Astrocyte (in vitro differentiated cells and primary cell): ENCODE measurements around the gene ENOX2. TPM values are rescaled to one million over a fixed set of nuclear protein-coding genes. Genes with fewer than 3 reads are reported as not detected.
A peak's percentile ranks its signal among the peaks of the same experiment; 100 is the strongest.

Source experiments
- DNase-seq: peaks from one replicate; pipeline ENCODE4 v3.0.0-alpha.2; 2010; ENCODE audit warnings: low read depth
- FAIRE-seq: peaks from 2 replicates; lab custom pipeline; 2011; peaks lifted over from hg19 to GRCh38; lab: Jason Lieb, UNC
- H2AFZ ChIP-seq: 2 replicates; pipeline ENCODE4 v1.6.0; 2012; ENCODE audit warnings: low read depth, low read length, inconsistent platforms
- H3K27ac ChIP-seq: 2 replicates; pipeline ENCODE4 v1.5.1; 2011; ENCODE audit warnings: low read depth, low read length, inconsistent platforms
- H3K27me3 ChIP-seq: 2 replicates; pipeline ENCODE4 v1.6.0; 2011; ENCODE audit warnings: low read length, inconsistent platforms; ENCODE audit not compliant: insufficient read depth
- H3K36me3 ChIP-seq: 2 replicates; pipeline ENCODE4 v1.5.1; 2011; ENCODE audit warnings: low read length, inconsistent platforms; ENCODE audit not compliant: insufficient read depth
- H3K4me1 ChIP-seq: 2 replicates; pipeline ENCODE4 v1.5.1; 2011; ENCODE audit warnings: low read length, inconsistent platforms; ENCODE audit not compliant: insufficient read depth
- H3K4me2 ChIP-seq: 2 replicates; pipeline ENCODE4 v1.6.0; 2012; ENCODE audit warnings: low read length, inconsistent platforms
- H3K4me3 ChIP-seq: 2 replicates; pipeline ENCODE4 v1.5.1; 2011; ENCODE audit warnings: low read depth, mild to moderate bottlenecking, low read length, inconsistent platforms; ENCODE audit not compliant: insufficient read depth
- H3K79me2 ChIP-seq: 2 replicates; pipeline ENCODE4 v1.6.0; 2012; ENCODE audit warnings: mild to moderate bottlenecking, low read length, inconsistent platforms; ENCODE audit not compliant: insufficient read depth
- H3K9ac ChIP-seq: 2 replicates; pipeline ENCODE4 v1.6.0; 2012; ENCODE audit warnings: mild to moderate bottlenecking, low read length, inconsistent platforms
- H3K9me3 ChIP-seq: 2 replicates; pipeline ENCODE4 v1.5.1; 2012; ENCODE audit warnings: low read depth, mild to moderate bottlenecking, low read length, inconsistent platforms; ENCODE audit not compliant: insufficient read depth
- H4K20me1 ChIP-seq: 2 replicates; pipeline ENCODE4 v1.6.0; 2012; ENCODE audit warnings: low read length, inconsistent platforms; ENCODE audit not compliant: insufficient read depth
- H3K27ac Mint-ChIP-seq: one replicate; pipeline ENCODE4 v1.8.0; 2021; ENCODE audit warnings: mild to moderate bottlenecking, mixed read lengths; ENCODE audit not compliant: unreplicated experiment
- H3K27me3 Mint-ChIP-seq: one replicate; pipeline ENCODE4 v1.8.0; 2021; ENCODE audit warnings: low read depth, mixed read lengths; ENCODE audit not compliant: unreplicated experiment
- H3K36me3 Mint-ChIP-seq: one replicate; pipeline ENCODE4 v1.8.0; 2021; ENCODE audit warnings: low read depth, mixed read lengths; ENCODE audit not compliant: unreplicated experiment
- H3K4me1 Mint-ChIP-seq: one replicate; pipeline ENCODE4 v1.8.0; 2021; ENCODE audit warnings: low read depth, mixed read lengths; ENCODE audit not compliant: unreplicated experiment
- H3K4me3 Mint-ChIP-seq: one replicate; pipeline ENCODE4 v1.8.0; 2021; ENCODE audit warnings: mild to moderate bottlenecking, moderate library complexity, mixed read lengths; ENCODE audit not compliant: unreplicated experiment
- H3K9me3 Mint-ChIP-seq: one replicate; pipeline ENCODE4 v1.8.0; 2021; ENCODE audit warnings: mild to moderate bottlenecking, mixed read lengths; ENCODE audit not compliant: unreplicated experiment
- EZH2 ChIP-seq: IDR thresholded peaks from 2 replicates; pipeline ENCODE4 v1.6.1; 2012; ENCODE audit warnings: mild to moderate bottlenecking, low read length, inconsistent platforms; ENCODE audit not compliant: insufficient read depth
- total RNA-seq: library from RNA; stranded (reverse); gene quantifications from 2 replicates; pipeline ENCODE4 v1.2.1, GENCODE V29; 2021
- TF ChIP-seq, protein P1 (sequence below): IDR thresholded peaks from 2 replicates; pipeline ENCODE4 v1.5.1; 2011; ENCODE audit warnings: low read depth, mild to moderate bottlenecking, inconsistent platforms, low read length, moderate library complexity; ENCODE audit not compliant: insufficient read depth

The ENOX2 gene
- total RNA-seq, 1 donor from 2014 or later: 9.4 TPM

DNA sequence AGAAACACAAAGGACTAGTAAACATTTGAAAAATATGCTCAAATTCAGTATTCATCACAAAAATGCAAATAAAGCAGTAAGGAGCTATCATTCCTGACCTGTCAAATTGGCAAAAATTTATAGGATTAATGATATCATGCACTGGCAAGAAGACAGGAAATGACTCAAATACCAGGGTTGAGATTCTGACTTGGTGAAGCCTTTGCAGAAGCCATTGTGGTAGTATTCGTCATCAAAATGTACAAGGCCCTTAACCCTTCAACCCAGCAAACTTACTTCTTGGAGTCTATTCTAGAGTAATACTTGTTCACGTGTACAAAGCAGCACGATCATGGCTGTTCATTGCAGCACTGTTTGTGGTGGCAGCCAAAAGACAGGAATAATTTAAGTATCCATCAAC lies 132.4 kb downstream of the ENOX2 start:
- DNase-seq (peak; percentile 86), FAIRE-seq (peak; percentile 93)
- H3K36me3 ChIP-seq: no peaks in the 10 kb centered on the region
- H4K20me1 ChIP-seq: no peaks in the 10 kb centered on the region
- peaks cover 22% of the 10 kb centered on the region for H3K4me1 Mint-ChIP-seq
- peak overlapping the region; percentile 51 for H3K27ac ChIP-seq
- H3K9me3 ChIP-seq: no peaks in the 10 kb centered on the region
- H2AFZ ChIP-seq: no peak overlapping the region
- peak overlapping the region; percentile 58 for H3K4me2 ChIP-seq
- no peaks in the 10 kb centered on the region for H3K79me2 ChIP-seq
- H3K9me3 Mint-ChIP-seq: no peaks in the 10 kb centered on the region
- peaks cover 23% of the 10 kb centered on the region for H3K4me1 ChIP-seq
- TF ChIP-seq, protein P1, sequence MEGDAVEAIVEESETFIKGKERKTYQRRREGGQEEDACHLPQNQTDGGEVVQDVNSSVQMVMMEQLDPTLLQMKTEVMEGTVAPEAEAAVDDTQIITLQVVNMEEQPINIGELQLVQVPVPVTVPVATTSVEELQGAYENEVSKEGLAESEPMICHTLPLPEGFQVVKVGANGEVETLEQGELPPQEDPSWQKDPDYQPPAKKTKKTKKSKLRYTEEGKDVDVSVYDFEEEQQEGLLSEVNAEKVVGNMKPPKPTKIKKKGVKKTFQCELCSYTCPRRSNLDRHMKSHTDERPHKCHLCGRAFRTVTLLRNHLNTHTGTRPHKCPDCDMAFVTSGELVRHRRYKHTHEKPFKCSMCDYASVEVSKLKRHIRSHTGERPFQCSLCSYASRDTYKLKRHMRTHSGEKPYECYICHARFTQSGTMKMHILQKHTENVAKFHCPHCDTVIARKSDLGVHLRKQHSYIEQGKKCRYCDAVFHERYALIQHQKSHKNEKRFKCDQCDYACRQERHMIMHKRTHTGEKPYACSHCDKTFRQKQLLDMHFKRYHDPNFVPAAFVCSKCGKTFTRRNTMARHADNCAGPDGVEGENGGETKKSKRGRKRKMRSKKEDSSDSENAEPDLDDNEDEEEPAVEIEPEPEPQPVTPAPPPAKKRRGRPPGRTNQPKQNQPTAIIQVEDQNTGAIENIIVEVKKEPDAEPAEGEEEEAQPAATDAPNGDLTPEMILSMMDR: no peak
- TF ChIP-seq EZH2: no peak
- peak overlapping the region; percentile 26 for H3K27ac Mint-ChIP-seq
- H3K4me3 Mint-ChIP-seq: no peak overlapping the region
- no peaks in the 10 kb centered on the region for H3K27me3 Mint-ChIP-seq
- H3K27me3 ChIP-seq: no peaks in the 10 kb centered on the region
- no peaks in the 10 kb centered on the region for H3K36me3 Mint-ChIP-seq
- H3K9ac ChIP-seq: no peak overlapping the region
- no peak overlapping the region for H3K4me3 ChIP-seq

DNA sequence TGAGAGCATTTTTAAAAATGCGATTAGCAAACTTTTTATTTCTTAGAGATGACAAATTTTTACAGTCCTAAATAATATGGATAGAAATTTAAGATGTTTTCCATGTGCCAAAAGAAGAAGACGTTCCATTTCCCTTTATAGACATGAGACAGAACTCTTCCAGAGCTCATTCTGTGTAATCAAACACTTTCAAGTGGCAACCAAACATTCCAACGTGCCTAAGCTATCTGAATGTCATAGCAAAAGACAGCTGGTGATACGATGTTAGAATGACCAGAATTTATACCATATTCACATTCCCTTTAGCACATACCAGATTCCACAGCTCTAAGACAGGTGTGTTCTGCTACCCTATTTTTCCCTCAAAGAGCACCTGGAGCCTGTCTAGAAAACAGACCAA lies 133.2 kb downstream of the ENOX2 start:
- FAIRE-seq (peak; percentile 63), DNase-seq (no peak)
- no peak for TF ChIP-seq EZH2
- TF ChIP-seq, protein P1: no peak
- Histone ChIP-seq H3K27me3 (no peaks in the 10 kb centered on the region), H4K20me1 (no peaks in the 10 kb centered on the region), H3K4me1 (peaks cover 23% of the 10 kb centered on the region), H3K27ac (no peak overlapping the region), H3K36me3 (no peaks in the 10 kb centered on the region), H3K79me2 (no peaks in the 10 kb centered on the region), H3K4me2 (no peak overlapping the region), H3K9ac (no peak overlapping the region), H3K9me3 (no peaks in the 10 kb centered on the region), H3K4me3 (no peak overlapping the region), H2AFZ (no peak overlapping the region)
- no peaks in the 10 kb centered on the region for H3K9me3 Mint-ChIP-seq
- peaks cover 22% of the 10 kb centered on the region for H3K4me1 Mint-ChIP-seq
- H3K36me3 Mint-ChIP-seq: no peaks in the 10 kb centered on the region
- no peaks in the 10 kb centered on the region for H3K27me3 Mint-ChIP-seq
- H3K27ac Mint-ChIP-seq: no peak overlapping the region
- no peak overlapping the region for H3K4me3 Mint-ChIP-seq

DNA sequence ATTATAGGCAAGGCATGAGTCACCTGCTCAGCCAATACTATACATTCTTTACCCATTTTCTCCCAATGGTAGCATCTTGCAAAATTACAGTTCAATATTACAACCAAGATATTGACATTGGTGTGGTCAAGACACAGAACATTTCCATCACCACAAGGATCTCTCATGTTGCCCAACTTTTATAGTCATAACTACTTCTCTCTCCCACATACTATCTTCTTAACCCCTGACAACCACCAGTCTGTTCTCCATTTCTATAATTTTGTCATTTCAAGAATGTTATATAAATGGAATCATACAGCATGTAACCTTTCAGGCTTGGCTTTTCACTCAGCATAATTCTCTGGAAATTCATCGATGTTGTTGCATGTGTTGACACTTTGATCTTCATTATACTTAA lies 144.9 kb downstream of the ENOX2 start:
- Histone ChIP-seq H3K36me3 (no peaks in the 10 kb centered on the region), H3K27me3 (no peaks in the 10 kb centered on the region), H3K79me2 (no peaks in the 10 kb centered on the region), H3K9me3 (no peaks in the 10 kb centered on the region), H3K9ac (no peak overlapping the region), H2AFZ (no peak overlapping the region), H3K4me2 (no peak overlapping the region), H3K4me1 (no peaks in the 10 kb centered on the region), H3K4me3 (no peak overlapping the region), H4K20me1 (no peaks in the 10 kb centered on the region), H3K27ac (no peak overlapping the region)
- DNase-seq (no peak), FAIRE-seq (no peak)
- no peak overlapping the region for H3K27ac Mint-ChIP-seq
- H3K9me3 Mint-ChIP-seq: no peaks in the 10 kb centered on the region
- no peaks in the 10 kb centered on the region for H3K36me3 Mint-ChIP-seq
- no peaks in the 10 kb centered on the region for H3K4me1 Mint-ChIP-seq
- H3K4me3 Mint-ChIP-seq: no peak overlapping the region
- TF ChIP-seq, protein P1: no peak
- no peaks in the 10 kb centered on the region for H3K27me3 Mint-ChIP-seq
